H9 (cell line): ENCODE results near the gene PITPNM3. TPM values are rescaled to one million over a fixed set of nuclear protein-coding genes. Genes with fewer than 3 reads are reported as not detected.

Experiments used
- DNase-seq: peaks from one replicate; pipeline ENCODE4 v3.0.0-alpha.2; 2017
- H2AFZ ChIP-seq: one replicate; pipeline ENCODE4 v1.6.1; 2013; ENCODE audit warnings: mild to moderate bottlenecking, low read length, control low read depth, moderate library complexity
- H2AK5ac ChIP-seq: 2 replicates; pipeline ENCODE4 v1.6.1; 2013; ENCODE audit warnings: low read length, control low read depth, mixed read lengths; ENCODE audit not compliant: insufficient read length
- H2BK120ac ChIP-seq: one replicate; pipeline ENCODE4 v1.6.1; 2013; ENCODE audit warnings: low read depth, mild to moderate bottlenecking, low read length, control low read depth, inconsistent platforms; ENCODE audit not compliant: poor library complexity, severe bottlenecking
- H2BK12ac ChIP-seq: 2 replicates; pipeline ENCODE4 v1.6.1; 2013; ENCODE audit warnings: low read length, control low read depth, mixed read lengths, low read depth; ENCODE audit not compliant: insufficient read length
- H2BK15ac ChIP-seq: 2 replicates; pipeline ENCODE4 v1.6.1; 2013; ENCODE audit warnings: low read depth, low read length, control low read depth
- H2BK20ac ChIP-seq: one replicate; pipeline ENCODE4 v1.6.1; 2013; ENCODE audit warnings: low read depth, mild to moderate bottlenecking, low read length, control low read depth, inconsistent platforms; ENCODE audit not compliant: poor library complexity, severe bottlenecking
- H2BK5ac ChIP-seq: 2 replicates; pipeline ENCODE4 v1.6.1; 2013; ENCODE audit warnings: low read length, control low read depth, mixed read lengths; ENCODE audit not compliant: insufficient read length
- H3K14ac ChIP-seq: 2 replicates; pipeline ENCODE4 v1.6.1; 2013; ENCODE audit warnings: low read length, control low read depth; ENCODE audit not compliant: insufficient read depth
- H3K18ac ChIP-seq: 2 replicates; pipeline ENCODE4 v1.6.1; 2013; ENCODE audit warnings: low read depth, mild to moderate bottlenecking, mixed read lengths, low read length, control low read depth; ENCODE audit not compliant: insufficient read length
- H3K23ac ChIP-seq: 2 replicates; pipeline ENCODE4 v1.6.1; 2013; ENCODE audit warnings: low read length, control low read depth, mixed read lengths, low read depth; ENCODE audit not compliant: insufficient read length
- H3K23me2 ChIP-seq: 2 replicates; pipeline ENCODE4 v1.6.1; 2013; ENCODE audit warnings: low read depth, mild to moderate bottlenecking, mixed read lengths, low read length, control low read depth; ENCODE audit not compliant: insufficient read length, poor library complexity, severe bottlenecking
- H3K27ac ChIP-seq: 2 replicates; pipeline ENCODE4 v1.5.1; 2013; ENCODE audit warnings: low read length, control low read depth, mixed read lengths, low read depth; ENCODE audit not compliant: insufficient read length
- H3K27me3 ChIP-seq: 2 replicates; pipeline ENCODE4 v1.6.1; 2013; ENCODE audit warnings: low read length, control low read depth, inconsistent platforms; ENCODE audit not compliant: insufficient read depth
- H3K4ac ChIP-seq: 2 replicates; pipeline ENCODE4 v1.6.1; 2013; ENCODE audit warnings: low read depth, mild to moderate bottlenecking, control low read depth, inconsistent platforms, low read length, moderate library complexity
- H3K4me1 ChIP-seq: 2 replicates; pipeline ENCODE4 v1.6.1; 2013; ENCODE audit warnings: low read length, control low read depth, inconsistent platforms; ENCODE audit not compliant: insufficient read depth
- H3K4me2 ChIP-seq: 2 replicates; pipeline ENCODE4 v1.6.1; 2013; ENCODE audit warnings: low read length, control low read depth, mixed read lengths; ENCODE audit not compliant: insufficient read length, insufficient read depth
- H3K56ac ChIP-seq: 2 replicates; pipeline ENCODE4 v1.6.1; 2013; ENCODE audit warnings: low read depth, mild to moderate bottlenecking, mixed read lengths, low read length, control low read depth; ENCODE audit not compliant: insufficient read length
- H3K79me1 ChIP-seq: 2 replicates; pipeline ENCODE4 v1.6.1; 2013; ENCODE audit warnings: low read depth, mild to moderate bottlenecking, moderate library complexity, low read length, control low read depth, inconsistent platforms; ENCODE audit not compliant: insufficient read depth, poor library complexity, severe bottlenecking
- H3K79me2 ChIP-seq: 2 replicates; pipeline ENCODE4 v1.6.1; 2013; ENCODE audit warnings: low read length, control low read depth, inconsistent platforms; ENCODE audit not compliant: insufficient read depth
- H3K9ac ChIP-seq: 2 replicates; pipeline ENCODE4 v1.6.1; 2013; ENCODE audit warnings: low read length, control low read depth, mixed read lengths; ENCODE audit not compliant: insufficient read length; ENCODE audit errors: extremely low read depth
- H3K9me3 ChIP-seq: one replicate; pipeline ENCODE4 v1.6.1; 2013; ENCODE audit warnings: low read depth, low read length, inconsistent platforms; ENCODE audit not compliant: control insufficient read depth
- H3T11ph ChIP-seq: one replicate; pipeline ENCODE4 v1.6.1; 2013; ENCODE audit warnings: mild to moderate bottlenecking, low read length, control low read depth, inconsistent platforms
- H4K20me1 ChIP-seq: one replicate; pipeline ENCODE4 v1.6.1; 2013; ENCODE audit not compliant: control insufficient read depth, insufficient read length, insufficient read depth
- H4K5ac ChIP-seq: 2 replicates; pipeline ENCODE4 v1.6.1; 2013; ENCODE audit warnings: low read depth, mild to moderate bottlenecking, mixed read lengths, low read length, control low read depth; ENCODE audit not compliant: insufficient read length
- H4K8ac ChIP-seq: replicated peaks from 2 replicates; pipeline ENCODE4 v1.6.1; 2013; ENCODE audit warnings: low read length, control low read depth, mixed read lengths, low read depth; ENCODE audit not compliant: insufficient read length
- H4K91ac ChIP-seq: 2 replicates; pipeline ENCODE4 v1.6.1; 2013; ENCODE audit warnings: low read depth, mild to moderate bottlenecking, moderate library complexity, mixed read lengths, low read length, control low read depth; ENCODE audit not compliant: insufficient read length
- H3K27ac Mint-ChIP-seq, 3 experiments: 2 replicates in 2 of 3; 3 replicates in 1 of 3; pipeline ENCODE4 v1.8.0; 2020 to 2021; ENCODE audit warnings: mixed read lengths in 3 of 3, mild to moderate bottlenecking in 1 of 3, moderate library complexity in 1 of 3
- H3K27me3 Mint-ChIP-seq: 2 replicates; pipeline ENCODE4 v1.8.0; 2021; ENCODE audit warnings: low read depth, mild to moderate bottlenecking, moderate library complexity, mixed read lengths
- H3K36me3 Mint-ChIP-seq, 3 experiments: 2 replicates in 2 of 3; 3 replicates in 1 of 3; pipeline ENCODE4 v1.8.0; 2020 to 2021; ENCODE audit warnings: low read depth in 3 of 3, mixed read lengths in 3 of 3; ENCODE audit not compliant: insufficient read depth in 1 of 3
- H3K4me1 Mint-ChIP-seq, 2 experiments: 2 replicates each; pipeline ENCODE4 v1.8.0; 2020; ENCODE audit warnings: mixed read lengths in 2 of 2
- H3K4me3 Mint-ChIP-seq, 2 experiments: 2 replicates in 1 of 2; 3 replicates in 1 of 2; pipeline ENCODE4 v1.8.0; 2020 to 2021; ENCODE audit warnings: mild to moderate bottlenecking in 2 of 2, mixed read lengths in 2 of 2, moderate library complexity in 1 of 2
- H3K9me3 Mint-ChIP-seq, 2 experiments: 2 replicates in 1 of 2; 3 replicates in 1 of 2; pipeline ENCODE4 v1.8.0; 2020; ENCODE audit warnings: mild to moderate bottlenecking in 2 of 2, mixed read lengths in 2 of 2, moderate library complexity in 1 of 2
- total RNA-seq: library from RNA; stranded (reverse); gene quantifications from 2 replicates; pipeline ENCODE4 v1.2.1, GENCODE V29; 2021
- TF ChIP-seq, protein P1 (sequence below): fragments of 200-600 bp; sonication (generic); conservative IDR thresholded peaks from 3 replicates; pipeline ENCODE4 v1.8.0; 2021; ENCODE audit warnings: antibody characterized with exemption, mild to moderate bottlenecking

The PITPNM3 gene
- total RNA-seq, 1 experiment from 2014 or later: 3.4 TPM

GRCh38 chr17:6599364-6599763, 43.0 kb upstream of the PITPNM3 start:
- Mint-ChIP-seq H3K36me3 (peaks cover 10 to 75% (median 26%) of the 10 kb centered on the region in 3 experiments; a peak in 6 of 7 replicates), H3K27ac (no peak overlapping the region), H3K9me3 (no peaks in the 10 kb centered on the region), H3K4me1 (no peaks in the 10 kb centered on the region), H3K27me3 (no peaks in the 10 kb centered on the region), H3K4me3 (no peak overlapping the region)
- Histone ChIP-seq H3K4me2 (no peak overlapping the region), H3K18ac (no peak overlapping the region), H4K20me1 (no peaks in the 10 kb centered on the region), H3K79me2 (no peaks in the 10 kb centered on the region), H4K91ac (no peak overlapping the region), H2BK120ac (no peak overlapping the region), H2BK20ac (no peak overlapping the region), H3K27ac (no peak overlapping the region), H2AFZ (no peak overlapping the region), H4K5ac (no peak overlapping the region), H3K14ac (no peak overlapping the region), H4K8ac (no peak overlapping the region), H2BK15ac (no peak overlapping the region), H3K79me1 (no peaks in the 10 kb centered on the region), H3K4ac (no peak overlapping the region), H2BK12ac (no peak overlapping the region), H3K27me3 (no peaks in the 10 kb centered on the region), H3K4me1 (no peaks in the 10 kb centered on the region), H2AK5ac (no peak overlapping the region), H3K23ac (no peak overlapping the region), H3T11ph (no peak overlapping the region), H2BK5ac (no peak overlapping the region), H3K23me2 (no peaks in the 10 kb centered on the region), H3K56ac (no peak overlapping the region), H3K9ac (no peak overlapping the region), H3K9me3 (no peaks in the 10 kb centered on the region)
- TF ChIP-seq, protein P1, sequence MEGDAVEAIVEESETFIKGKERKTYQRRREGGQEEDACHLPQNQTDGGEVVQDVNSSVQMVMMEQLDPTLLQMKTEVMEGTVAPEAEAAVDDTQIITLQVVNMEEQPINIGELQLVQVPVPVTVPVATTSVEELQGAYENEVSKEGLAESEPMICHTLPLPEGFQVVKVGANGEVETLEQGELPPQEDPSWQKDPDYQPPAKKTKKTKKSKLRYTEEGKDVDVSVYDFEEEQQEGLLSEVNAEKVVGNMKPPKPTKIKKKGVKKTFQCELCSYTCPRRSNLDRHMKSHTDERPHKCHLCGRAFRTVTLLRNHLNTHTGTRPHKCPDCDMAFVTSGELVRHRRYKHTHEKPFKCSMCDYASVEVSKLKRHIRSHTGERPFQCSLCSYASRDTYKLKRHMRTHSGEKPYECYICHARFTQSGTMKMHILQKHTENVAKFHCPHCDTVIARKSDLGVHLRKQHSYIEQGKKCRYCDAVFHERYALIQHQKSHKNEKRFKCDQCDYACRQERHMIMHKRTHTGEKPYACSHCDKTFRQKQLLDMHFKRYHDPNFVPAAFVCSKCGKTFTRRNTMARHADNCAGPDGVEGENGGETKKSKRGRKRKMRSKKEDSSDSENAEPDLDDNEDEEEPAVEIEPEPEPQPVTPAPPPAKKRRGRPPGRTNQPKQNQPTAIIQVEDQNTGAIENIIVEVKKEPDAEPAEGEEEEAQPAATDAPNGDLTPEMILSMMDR: no peak
- no peak for DNase-seq
